HepG2 (cell line): ENCODE results near the gene MIA3. TPM values are rescaled to one million over a fixed set of nuclear protein-coding genes. Genes with fewer than 3 reads are reported as not detected.

Source experiments
- ATAC-seq: fragments of 200-7000 bp; cut with Tn5 transposase; 3 replicates; pipeline ENCODE4 v1.9.1; 2020; ENCODE audit warnings: mild to moderate bottlenecking, moderate library complexity
- BruUV-seq: library from RNA; stranded (reverse); fragments of 400-500 nt; replicated peaks from 2 replicates; lab custom pipeline; 2021; lab: Mats Ljungman, UMichigan
- CTCF ChIA-PET: fragments of 300-600 bp; formaldehyde crosslinking; extraction: SDS; loops from one replicate; lab custom pipeline; 2021; ENCODE audit warnings: low total read pairs, inconsistent platforms, low intra/inter-chr PET ratio; lab: Yijun Ruan, JAX
- POLR2A ChIA-PET: fragments of 350-600 bp; sonication (Branson Sonifier 250); formaldehyde crosslinking; loops from one replicate; lab custom pipeline; 2020; ENCODE audit warnings: antibody characterized with exemption, inconsistent platforms; lab: Yijun Ruan, JAX
- DNase-seq: peaks from one replicate; pipeline ENCODE4 v3.0.0-alpha.2; 2015; ENCODE audit warnings: low spot score
- FAIRE-seq: peaks from 3 replicates; lab custom pipeline; 2011; peaks lifted over from hg19 to GRCh38; lab: Jason Lieb, UNC
- H2AFZ ChIP-seq: one replicate; pipeline ENCODE4 v1.6.1; 2011; ENCODE audit warnings: low read length, inconsistent platforms
- H3K27ac ChIP-seq: fragments of 300-600 bp; 3 replicates; pipeline ENCODE4 v1.8.0; 2011; ENCODE audit warnings: mixed run types, mild to moderate bottlenecking, mixed read lengths, low read length, inconsistent platforms; ENCODE audit not compliant: insufficient read depth; ENCODE audit errors: extremely low read length
- H3K27me3 ChIP-seq, 2 experiments: fragments of 200-600 bp in 1 of 2; 2 replicates in 1 of 2; 3 replicates in 1 of 2; pipeline versions ENCODE4 v1.6.0 to v1.8.0; 2011; ENCODE audit warnings: low read length in 2 of 2, mild to moderate bottlenecking in 2 of 2, moderate library complexity in 2 of 2, inconsistent platforms in 1 of 2; ENCODE audit not compliant: insufficient read depth in 2 of 2, control insufficient read depth in 1 of 2
- H3K36me3 ChIP-seq, 2 experiments: fragments of 200-600 bp in 1 of 2; replicated peaks in 1 of 2; 2 replicates in 1 of 2; 3 replicates in 1 of 2; pipeline versions ENCODE4 v1.5.1 to v1.8.0; 2011; ENCODE audit warnings: low read length in 2 of 2, inconsistent platforms in 1 of 2; ENCODE audit not compliant: insufficient read depth in 2 of 2, control insufficient read depth in 1 of 2
- H3K4me1 ChIP-seq: 2 replicates; pipeline ENCODE4 v1.5.1; 2012; ENCODE audit warnings: low read length, inconsistent platforms; ENCODE audit not compliant: insufficient read depth
- H3K4me2 ChIP-seq: 2 replicates; pipeline ENCODE4 v1.6.0; 2011; ENCODE audit warnings: low read depth, low read length, inconsistent platforms
- H3K4me3 ChIP-seq, 3 experiments: fragments of 200-600 bp in 1 of 3; sonication (generic), shearing (Covaris generic) in 1 of 3; replicated peaks in 1 of 3; 2 replicates each; pipeline ENCODE4 v1.5.1; 2011 to 2016; ENCODE audit warnings: low read length in 3 of 3, inconsistent platforms in 2 of 3, low read depth in 2 of 3, mild to moderate bottlenecking in 2 of 3, control low read depth in 1 of 3, mixed read lengths in 1 of 3; ENCODE audit not compliant: insufficient read depth in 1 of 3
- H3K79me2 ChIP-seq: one replicate; pipeline ENCODE4 v1.6.1; 2011; ENCODE audit warnings: low read length, inconsistent platforms; ENCODE audit not compliant: insufficient read depth
- H3K9ac ChIP-seq: 2 replicates; pipeline ENCODE4 v1.6.0; 2011; ENCODE audit warnings: mild to moderate bottlenecking, low read depth, low read length, inconsistent platforms; ENCODE audit not compliant: insufficient read depth
- H3K9me3 ChIP-seq: 2 replicates; pipeline ENCODE4 v1.5.1; 2012; ENCODE audit warnings: mild to moderate bottlenecking, low read length
- H4K20me1 ChIP-seq: 2 replicates; pipeline ENCODE4 v1.6.0; 2011; ENCODE audit warnings: inconsistent platforms, mild to moderate bottlenecking, low read length, moderate library complexity; ENCODE audit not compliant: insufficient read depth
- ELF1 ChIP-seq: sonication (generic); formaldehyde crosslinking; IDR thresholded peaks from 2 replicates; pipeline ENCODE4 v1.4.0; 2020; ENCODE audit warnings: missing genetic modification reagents
- FOXK2 ChIP-seq: fragments of 450-650 bp; IDR thresholded peaks from 2 replicates; pipeline ENCODE4 v1.6.1; 2016
- FOXO1 ChIP-seq: sonication (generic); formaldehyde crosslinking; IDR thresholded peaks from 2 replicates; pipeline ENCODE4 v1.4.0; 2020; ENCODE audit warnings: missing genetic modification reagents
- HOXA3 ChIP-seq: sonication (generic); formaldehyde crosslinking; IDR thresholded peaks from 2 replicates; pipeline ENCODE4 v1.5.0; 2020; ENCODE audit warnings: missing genetic modification reagents
- KDM4B ChIP-seq: sonication (generic); formaldehyde crosslinking; IDR thresholded peaks from 2 replicates; pipeline ENCODE4 v1.4.0; 2020; ENCODE audit warnings: missing genetic modification reagents
- KDM5A ChIP-seq: fragments of 200-600 bp; sonication (generic); IDR thresholded peaks from 2 replicates; pipeline ENCODE4 v1.7.0; 2018; ENCODE audit warnings: antibody characterized with exemption, mild to moderate bottlenecking, low read length, borderline replicate concordance
- MAZ ChIP-seq, 2 experiments: sonication (generic) in 1 of 2; formaldehyde crosslinking in 1 of 2; IDR thresholded peaks; 2 replicates each; pipeline versions ENCODE4 v1.5.0 to v1.6.1; 2012 to 2020; ENCODE audit warnings: low read depth in 2 of 2, mild to moderate bottlenecking in 2 of 2, borderline replicate concordance in 1 of 2, improper control_type of control experiment in 1 of 2, low read length in 1 of 2, missing genetic modification reagents in 1 of 2, moderate library complexity in 1 of 2
- MIER2 ChIP-seq: IDR thresholded peaks from 2 replicates; pipeline ENCODE4 v1.6.1; 2016; ENCODE audit warnings: missing biosample characterization, missing genetic modification reagents
- POLR2A ChIP-seq, 2 experiments: IDR thresholded peaks; 2 replicates each; pipeline ENCODE4 v1.6.1; 2011; ENCODE audit warnings: low read depth in 2 of 2, low read length in 2 of 2, mild to moderate bottlenecking in 1 of 2, moderate library complexity in 1 of 2; ENCODE audit not compliant: insufficient read depth in 1 of 2
- RAD21 ChIP-seq: fragments of 450-650 bp; formaldehyde crosslinking; IDR thresholded peaks from 2 replicates; pipeline ENCODE4 v1.5.0; 2020; ENCODE audit warnings: mild to moderate bottlenecking
- RCOR2 ChIP-seq: IDR thresholded peaks from 2 replicates; pipeline ENCODE4 v1.6.1; 2016; ENCODE audit warnings: missing biosample characterization, missing genetic modification reagents
- SAFB2 ChIP-seq: sonication (generic); formaldehyde crosslinking; IDR thresholded peaks from 2 replicates; pipeline ENCODE4 v1.5.1; 2020; ENCODE audit warnings: missing genetic modification reagents, low read depth, mild to moderate bottlenecking, borderline replicate concordance
- TOE1 ChIP-seq: sonication (generic); formaldehyde crosslinking; IDR thresholded peaks from 2 replicates; pipeline ENCODE4 v1.4.0; 2020; ENCODE audit warnings: mild to moderate bottlenecking, missing genetic modification reagents
- ZFY ChIP-seq: sonication (generic); formaldehyde crosslinking; IDR thresholded peaks from 2 replicates; pipeline ENCODE4 v1.4.0; 2020; ENCODE audit warnings: missing genetic modification reagents
- ZNF446 ChIP-seq: sonication (generic); formaldehyde crosslinking; IDR thresholded peaks from 2 replicates; pipeline ENCODE4 v1.5.0; 2020; ENCODE audit warnings: mild to moderate bottlenecking, missing genetic modification reagents
- WGBS: methylation state at CpG from one replicate; pipeline ENCODE4 v1.1.6; 2017; ENCODE audit warnings: low lambda C conversion rate; 5-methylcytosine and 5-hydroxymethylcytosine counted together
- in situ Hi-C: cut with HindIII; loops from 2 replicates; pipeline ENCODE4 v1.10.0; 2017; ENCODE audit warnings: low pct_unique_long_range_greater_than_20kb; ENCODE audit not compliant: extremely low pct_ligation_motif_present
- intact Hi-C: fragments of 100-400 bp; cut with micrococcal nuclease; formaldehyde crosslinking; loops from one replicate; pipeline ENCODE4 v1.10.0; 2022; ENCODE audit not compliant: unreplicated experiment
- polyA plus RNA-seq, 8 experiments: library from polyadenylated mRNA; depleted of rRNA in 3 of 8; stranded (reverse) in 7 of 8; unstranded in 1 of 8; fragments of >200 nt; fragmentation: Illumina TruSeq in 4 of 8; extraction: Trizol in 4 of 8; gene quantifications; 2 replicates each; pipeline versions ENCODE4 v1.2.1 to v1.2.3, GENCODE V29; 2011 to 2016; ENCODE audit warnings: low read depth in 4 of 8, missing spikeins in 1 of 8, mixed read lengths in 1 of 8; ENCODE audit not compliant: insufficient read depth in 1 of 8
- total RNA-seq, 5 experiments: library from RNA; depleted of rRNA; stranded (reverse); fragments of >200 nt; fragmentation: Illumina TruSeq; extraction: Trizol; gene quantifications; 2 replicates each; pipeline ENCODE4 v1.2.3, GENCODE V29; 2016; ENCODE audit warnings: low read depth in 1 of 5
- TF ChIP-seq, protein P1 (sequence below): sonication (generic); formaldehyde crosslinking; conservative IDR thresholded peaks from 2 replicates; pipeline ENCODE4 v1.8.0; 2022; ENCODE audit warnings: mild to moderate bottlenecking, moderate library complexity, missing genetic modification reagents
- TF ChIP-seq, protein P2 (sequence below): IDR thresholded peaks from 2 replicates; pipeline ENCODE4 v1.6.1; 2016

MIA3 gene
- total and polyA plus RNA-seq, 2 of the 13 experiments (the other 11 are each of a cell fraction or from before 2014, with no cell fraction given), result 45.6 to 48.7 TPM

DNA sequence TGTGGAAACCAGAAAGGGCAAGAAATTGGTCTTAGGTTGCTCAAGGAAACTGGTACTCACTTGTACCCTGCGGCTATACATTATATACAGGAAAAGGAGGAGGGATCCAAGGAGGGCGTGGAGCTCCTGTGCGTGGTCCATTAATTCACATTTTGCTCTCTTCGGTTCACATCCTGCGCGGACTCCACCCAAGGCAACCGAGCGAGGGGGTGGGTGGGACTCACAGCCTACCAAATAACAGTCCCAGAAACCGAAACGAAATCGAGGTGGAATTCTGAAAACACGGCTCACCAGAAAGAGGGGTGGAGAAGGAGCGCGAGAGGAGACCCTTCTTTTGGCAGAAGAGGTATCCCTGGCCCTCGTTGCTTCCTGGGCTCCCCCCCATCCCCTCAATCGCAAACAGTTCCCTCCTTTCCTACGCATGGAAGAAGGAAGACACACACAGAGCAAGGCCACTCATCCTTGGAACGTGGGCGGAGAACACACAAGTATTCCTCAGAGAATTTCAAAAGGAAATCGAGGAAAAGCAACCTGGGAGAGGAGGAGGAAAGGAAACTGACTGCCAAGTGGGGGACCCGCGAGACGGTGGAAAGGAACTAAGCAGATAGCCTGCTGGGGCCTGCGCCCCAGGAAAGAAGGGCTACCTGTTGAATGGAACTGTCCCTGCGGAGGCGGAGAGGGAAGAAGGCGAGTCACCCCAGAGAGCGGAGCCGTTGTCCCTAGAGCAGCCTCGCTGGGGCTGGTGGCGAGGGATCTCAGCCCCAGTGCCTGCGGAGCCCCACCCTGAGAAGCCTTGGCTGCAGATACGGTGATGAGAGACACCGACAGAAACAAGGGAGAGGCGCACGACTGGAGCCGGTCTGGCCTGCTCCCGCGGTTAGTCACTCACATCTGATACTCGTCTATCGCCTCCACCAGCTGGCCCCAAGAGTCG lies 93.7 kb downstream of the MIA3 start (continued):
- TF ChIP-seq, protein P1, sequence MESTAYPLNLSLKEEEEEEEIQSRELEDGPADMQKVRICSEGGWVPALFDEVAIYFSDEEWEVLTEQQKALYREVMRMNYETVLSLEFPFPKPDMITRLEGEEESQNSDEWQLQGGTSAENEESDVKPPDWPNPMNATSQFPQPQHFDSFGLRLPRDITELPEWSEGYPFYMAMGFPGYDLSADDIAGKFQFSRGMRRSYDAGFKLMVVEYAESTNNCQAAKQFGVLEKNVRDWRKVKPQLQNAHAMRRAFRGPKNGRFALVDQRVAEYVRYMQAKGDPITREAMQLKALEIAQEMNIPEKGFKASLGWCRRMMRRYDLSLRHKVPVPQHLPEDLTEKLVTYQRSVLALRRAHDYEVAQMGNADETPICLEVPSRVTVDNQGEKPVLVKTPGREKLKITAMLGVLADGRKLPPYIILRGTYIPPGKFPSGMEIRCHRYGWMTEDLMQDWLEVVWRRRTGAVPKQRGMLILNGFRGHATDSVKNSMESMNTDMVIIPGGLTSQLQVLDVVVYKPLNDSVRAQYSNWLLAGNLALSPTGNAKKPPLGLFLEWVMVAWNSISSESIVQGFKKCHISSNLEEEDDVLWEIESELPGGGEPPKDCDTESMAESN, result peak; percentile 68
- peak; percentile 52; the same call in 1 of the 2 replicates for TF ChIP-seq ZNF446 (CRISPR knock-in tag)
- TF ChIP-seq, all 625 proteins: peak for 19

DNA sequence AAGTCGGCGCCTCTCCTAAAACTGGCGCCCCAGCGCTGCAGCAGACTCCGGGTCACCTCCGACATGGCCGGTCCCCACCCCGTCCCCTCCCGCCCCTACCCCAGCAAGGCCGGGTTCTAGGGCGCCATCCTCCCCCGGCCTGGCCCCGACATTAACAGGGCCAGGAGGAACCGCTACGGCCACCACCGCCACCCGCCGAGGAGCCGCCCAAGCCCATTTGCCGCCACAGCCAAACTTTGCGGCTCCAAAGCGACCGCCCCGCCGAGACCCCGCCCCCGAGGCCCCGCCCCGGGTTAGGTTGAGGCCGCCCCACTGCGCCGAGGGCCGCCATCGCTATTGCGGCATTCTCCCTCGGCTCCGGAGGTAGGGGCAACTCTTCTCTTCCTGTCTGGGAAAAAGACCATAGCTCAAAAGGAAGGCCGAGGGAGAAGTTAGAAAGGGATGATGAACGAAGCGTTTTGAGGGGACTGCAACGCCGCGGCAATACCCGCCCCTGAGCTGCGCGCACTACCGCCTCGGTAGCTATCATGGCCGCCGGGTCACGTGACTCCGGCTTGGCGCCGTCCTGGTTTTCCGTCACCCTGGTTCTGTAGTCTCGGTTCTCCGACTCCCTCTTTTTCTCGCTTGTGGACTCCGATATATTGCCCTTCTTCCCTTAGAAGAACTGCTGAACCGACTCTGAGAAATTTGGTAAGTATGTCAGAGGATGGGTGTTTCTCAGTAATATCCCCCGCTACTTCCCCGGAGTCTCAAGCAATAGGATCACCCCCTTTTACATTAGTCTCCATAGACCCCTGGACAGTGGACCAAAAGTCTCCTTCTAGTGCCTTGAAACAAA lies 94.6 kb downstream of the MIA3 start, which contains the start of the genes AIDA and BROX:
Gene AIDA (minus strand): TSS at position 239 of the 838 bp plus-strand sequence. CDS start 174 bp downstream, at position 65.
Gene BROX (plus strand): TSS at position 312 of the 838 bp plus-strand sequence. CDS start 3,136 bp downstream, outside the sequence.
- in situ Hi-C loops, result loop anchor here (10.0 kb wide), 1 partner anchor 248 kb away; no protein-coding TSS in a partner anchor
- peaks cover 27% of the 10 kb centered on the region for H3K4me1 ChIP-seq
- H3K4me3 ChIP-seq, result peak within 1 kb of the TSS; percentile 66 to 99 (median 99)
- peaks cover 41% of the 10 kb centered on the region for H3K79me2 ChIP-seq
- no peak for FAIRE-seq
- peak within 1 kb of the TSS; percentile 96 for H3K9ac ChIP-seq
- TSS peak; percentile 82 for BruUV-seq
- no peaks in the 10 kb centered on the region; a peak in 2 of 5 replicates for H3K27me3 ChIP-seq
- intact Hi-C loops, result loop anchor here (1.0 to 2.0 kb wide), 2 partner anchors 68 to 247 kb away; no protein-coding TSS in a partner anchor
- ATAC-seq, result peak; percentile 91
- peak; percentile 72 for DNase-seq
- no peaks in the 10 kb centered on the region for H4K20me1 ChIP-seq
- ChIA-PET POLR2A (interaction anchor here (0.9 to 1.8 kb wide), 8 partner anchors 10 to 377 kb away, joined by 3 to 20 read pairs (median 4); partner anchors contain the start of genes FAM177B and TAF1A), CTCF (no interaction called here)
- 1% methylated on average over 20 of the region's 62 CpGs for WGBS
- peak within 1 kb of the TSS; percentile 78 for H3K4me2 ChIP-seq
- H3K27ac ChIP-seq, result peak within 1 kb of the TSS; percentile 92
- peaks cover 3 to 11% of the 10 kb centered on the region in 2 experiments; a peak in 4 of 5 replicates for H3K36me3 ChIP-seq
- H2AFZ ChIP-seq, result peak within 1 kb of the TSS; percentile 98
- H3K9me3 ChIP-seq, result no peaks in the 10 kb centered on the region
- TF ChIP-seq FOXO1 (peak; percentile 51; the same call in 1 of the 2 replicates), FOXK2 (no peak), MIER2 (CRISPR knock-in tag) (no peak), POLR2A (IDR thresholded peaks at IDR 0.05; ENCODE audit: insufficient read depth in 1 of 2, low read depth in 2 of 2, low read length in 2 of 2) (peak in 1 of 2 experiments; percentile 69; a peak in 2 of 4 replicates), KDM4B (no peak), KDM5A (peak; percentile 91; the same call in 1 of the 2 replicates), RCOR2 (CRISPR knock-in tag) (no peak), MAZ (IDR thresholded peaks at IDR 0.05; ENCODE audit: borderline replicate concordance, low read depth, low read length) (peak; percentile 35; the same call in 1 of the 2 replicates), MAZ (CRISPR knock-in tag; IDR thresholded peaks at IDR 0.05; ENCODE audit: low read depth) (no peak), ZFY (0 out of 2 replicates have a peak, but pooled peaks have one; percentile 23), TOE1 (CRISPR knock-in tag) (0 out of 2 replicates have a peak, but pooled peaks have one; percentile 39), HOXA3 (CRISPR knock-in tag) (peak; percentile 98), ELF1 (CRISPR knock-in tag) (peak; percentile 99), SAFB2 (CRISPR knock-in tag) (no peak), RAD21 (CRISPR knock-in tag) (peak; percentile 30; the same call in 1 of the 2 replicates)
- TF ChIP-seq, protein P2, sequence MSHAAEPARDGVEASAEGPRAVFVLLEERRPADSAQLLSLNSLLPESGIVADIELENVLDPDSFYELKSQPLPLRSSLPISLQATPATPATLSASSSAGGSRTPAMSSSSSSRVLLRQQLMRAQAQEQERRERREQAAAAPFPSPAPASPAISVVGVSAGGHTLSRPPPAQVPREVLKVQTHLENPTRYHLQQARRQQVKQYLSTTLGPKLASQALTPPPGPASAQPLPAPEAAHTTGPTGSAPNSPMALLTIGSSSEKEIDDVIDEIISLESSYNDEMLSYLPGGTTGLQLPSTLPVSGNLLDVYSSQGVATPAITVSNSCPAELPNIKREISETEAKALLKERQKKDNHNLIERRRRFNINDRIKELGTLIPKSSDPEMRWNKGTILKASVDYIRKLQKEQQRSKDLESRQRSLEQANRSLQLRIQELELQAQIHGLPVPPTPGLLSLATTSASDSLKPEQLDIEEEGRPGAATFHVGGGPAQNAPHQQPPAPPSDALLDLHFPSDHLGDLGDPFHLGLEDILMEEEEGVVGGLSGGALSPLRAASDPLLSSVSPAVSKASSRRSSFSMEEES (CRISPR knock-in tag), result peak; percentile 90
